Fibroblast of the aortic adventitia (primary cell): ENCODE data around the gene MAP3K1. TPM values are rescaled to one million over a fixed set of nuclear protein-coding genes. Genes with fewer than 3 reads are reported as not detected.

ENCODE experiments used
- DNase-seq: peaks from one replicate; pipeline ENCODE4 v3.0.0-alpha.2; 2010; ENCODE audit warnings: low read depth
- H3K4me3 ChIP-seq: 2 replicates; pipeline ENCODE4 v1.5.1; 2011; ENCODE audit warnings: low read depth, mild to moderate bottlenecking, control low read depth, low read length, moderate library complexity
- total RNA-seq: library from RNA; depleted of rRNA; stranded (reverse); fragments of >200 nt; gene quantifications from 2 replicates; pipeline ENCODE4 v1.2.3, GENCODE V29; 2012; ENCODE audit warnings: low replicate concordance
- TF ChIP-seq, protein P1 (sequence below): IDR thresholded peaks from 2 replicates; pipeline ENCODE4 v1.5.1; 2011; ENCODE audit warnings: mild to moderate bottlenecking, low read length, control low read depth, inconsistent platforms; ENCODE audit not compliant: insufficient read depth

MAP3K1 gene
- total RNA-seq, 1 donor, result 5.5 TPM

DNA sequence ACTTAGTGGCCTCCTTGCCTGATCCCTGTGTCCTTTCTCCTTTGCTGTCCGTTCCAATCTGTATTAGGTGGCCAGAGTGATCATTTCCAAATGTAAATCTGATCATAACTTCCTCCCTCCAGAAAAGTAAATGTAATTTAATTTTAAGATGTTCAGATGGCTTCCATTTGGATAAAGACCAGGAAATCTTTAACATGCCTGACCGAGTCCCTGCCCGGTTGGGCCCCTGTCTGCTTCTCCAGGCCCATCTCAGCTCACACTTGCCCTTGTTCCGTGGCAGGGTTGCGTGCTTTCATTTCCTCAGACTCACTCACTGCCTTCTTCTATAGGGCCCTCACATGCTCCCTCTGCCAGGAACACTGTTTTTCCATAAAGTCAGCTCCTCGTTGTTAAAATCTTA lies 7.6 kb downstream of the MAP3K1 start:
- H3K4me3 ChIP-seq, result no peak overlapping the region
- TF ChIP-seq, protein P1, sequence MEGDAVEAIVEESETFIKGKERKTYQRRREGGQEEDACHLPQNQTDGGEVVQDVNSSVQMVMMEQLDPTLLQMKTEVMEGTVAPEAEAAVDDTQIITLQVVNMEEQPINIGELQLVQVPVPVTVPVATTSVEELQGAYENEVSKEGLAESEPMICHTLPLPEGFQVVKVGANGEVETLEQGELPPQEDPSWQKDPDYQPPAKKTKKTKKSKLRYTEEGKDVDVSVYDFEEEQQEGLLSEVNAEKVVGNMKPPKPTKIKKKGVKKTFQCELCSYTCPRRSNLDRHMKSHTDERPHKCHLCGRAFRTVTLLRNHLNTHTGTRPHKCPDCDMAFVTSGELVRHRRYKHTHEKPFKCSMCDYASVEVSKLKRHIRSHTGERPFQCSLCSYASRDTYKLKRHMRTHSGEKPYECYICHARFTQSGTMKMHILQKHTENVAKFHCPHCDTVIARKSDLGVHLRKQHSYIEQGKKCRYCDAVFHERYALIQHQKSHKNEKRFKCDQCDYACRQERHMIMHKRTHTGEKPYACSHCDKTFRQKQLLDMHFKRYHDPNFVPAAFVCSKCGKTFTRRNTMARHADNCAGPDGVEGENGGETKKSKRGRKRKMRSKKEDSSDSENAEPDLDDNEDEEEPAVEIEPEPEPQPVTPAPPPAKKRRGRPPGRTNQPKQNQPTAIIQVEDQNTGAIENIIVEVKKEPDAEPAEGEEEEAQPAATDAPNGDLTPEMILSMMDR, result no peak
- DNase-seq, result no peak

- H3K4me3 ChIP-seq, result no peak overlapping the region
- DNase-seq, result no peak
- TF ChIP-seq, protein P1, result no peak
These were observed 8.7 kb downstream of the MAP3K1 start for GRCh38 chr5:56824019-56824418.

- no peak for DNase-seq
- TF ChIP-seq, protein P1, result no peak
- H3K4me3 ChIP-seq, result no peak overlapping the region
These were observed 10.0 kb downstream of the MAP3K1 start for GRCh38 chr5:56825222-56825824.

- DNase-seq, result no peak
- H3K4me3 ChIP-seq, result no peak overlapping the region
- TF ChIP-seq, protein P1, result peak; percentile 1
These were observed 11.7 kb downstream of the MAP3K1 start for GRCh38 chr5:56827049-56827448.

DNA sequence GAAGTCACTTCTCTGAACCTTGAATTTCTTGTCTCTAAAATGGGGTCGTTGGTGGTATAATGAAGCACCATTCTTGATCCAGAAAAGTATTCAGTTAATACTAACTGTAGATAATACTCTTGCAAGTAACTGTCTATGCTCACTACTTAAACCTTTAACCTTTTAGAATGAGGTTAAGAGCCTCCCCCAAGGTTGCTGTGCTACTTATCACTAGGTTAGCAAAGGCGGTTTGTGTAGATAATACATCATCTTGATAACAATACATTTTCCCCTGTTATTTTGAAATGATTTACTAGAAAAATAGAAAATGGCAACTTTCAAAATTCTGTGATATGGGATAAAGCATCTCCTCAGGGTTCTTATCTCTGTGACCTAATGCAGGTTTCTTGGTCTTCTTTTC lies 12.6 kb downstream of the MAP3K1 start:
- TF ChIP-seq, protein P1, result no peak
- DNase-seq, result no peak

DNA sequence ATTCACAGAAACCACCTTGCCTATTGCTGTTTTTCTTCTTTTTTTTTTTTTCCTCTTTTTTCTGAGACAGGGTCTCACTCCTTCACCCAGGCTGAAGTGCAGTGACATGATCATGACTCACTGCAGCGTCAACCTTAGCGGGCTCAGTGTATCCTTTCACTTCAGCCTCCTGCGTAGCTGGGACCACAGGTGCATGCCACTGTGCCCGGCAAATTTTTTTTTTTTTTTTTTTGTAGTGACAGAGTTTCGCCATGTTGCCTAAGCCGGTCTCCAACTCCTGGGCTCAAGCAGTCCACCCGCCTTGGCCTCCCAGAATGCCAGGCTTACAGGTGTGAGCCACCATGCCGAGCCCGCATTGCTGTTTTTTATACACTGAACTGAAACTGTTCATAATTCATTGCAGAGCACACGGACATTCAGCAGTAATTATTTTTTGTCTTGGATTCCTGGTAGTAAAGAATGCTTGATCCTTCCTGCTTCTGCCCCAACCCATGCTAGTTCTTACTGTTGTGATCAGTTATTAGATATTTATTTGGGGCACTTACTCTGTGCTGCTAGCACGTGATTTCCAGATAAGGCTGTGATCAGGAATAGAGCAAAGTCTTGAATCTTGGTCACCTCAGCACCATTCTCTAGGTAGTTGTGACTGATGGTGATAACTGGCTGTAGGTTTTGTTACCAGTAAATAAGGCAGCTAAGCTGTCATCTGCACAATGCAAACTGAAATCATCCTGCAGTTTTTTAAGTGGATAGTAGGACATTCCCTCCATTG lies 14.0 kb downstream of the MAP3K1 start:
- no peak overlapping the region for H3K4me3 ChIP-seq
- no peak for DNase-seq
- TF ChIP-seq, protein P1, result no peak

More for the DNA sequence above, 12.6 kb downstream of the MAP3K1 start:
- H3K4me3 ChIP-seq, result no peak overlapping the region
